Neural crest cell (in vitro differentiated cells): ENCODE measurements around the gene SIGMAR1. TPM values are rescaled to one million over a fixed set of nuclear protein-coding genes. Genes with fewer than 3 reads are reported as not detected.
"Not testable (repeated sequence)": the region's sequence is repeated elsewhere in the genome, so short reads cannot be mapped to it uniquely, and the experiment has no call there.

Experiments
- DNase-seq: peaks from one replicate; pipeline ENCODE4 v3.0.0; 2021; ENCODE audit warnings: low read depth, mixed read lengths, low spot score
- H3K27ac Mint-ChIP-seq: one replicate; pipeline ENCODE4 v1.8.0; 2021; ENCODE audit warnings: mild to moderate bottlenecking, mixed read lengths; ENCODE audit not compliant: unreplicated experiment
- H3K27me3 Mint-ChIP-seq: 2 replicates; pipeline ENCODE4 v1.8.0; 2021; ENCODE audit warnings: low read depth, mild to moderate bottlenecking, mixed read lengths
- H3K36me3 Mint-ChIP-seq: 2 replicates; pipeline ENCODE4 v1.8.0; 2021; ENCODE audit warnings: low read depth, mild to moderate bottlenecking, mixed read lengths
- H3K4me1 Mint-ChIP-seq: 2 replicates; pipeline ENCODE4 v1.8.0; 2021; ENCODE audit warnings: mixed read lengths
- H3K4me3 Mint-ChIP-seq: one replicate; pipeline ENCODE4 v1.8.0; 2021; ENCODE audit warnings: mild to moderate bottlenecking, mixed read lengths
- H3K9me3 Mint-ChIP-seq: 2 replicates; pipeline ENCODE4 v1.8.0; 2021; ENCODE audit warnings: mixed read lengths
- total RNA-seq: library from RNA; stranded (reverse); gene quantifications from 2 replicates; pipeline ENCODE4 v1.2.1, GENCODE V29; 2021
- TF ChIP-seq, protein P1 (sequence below): fragments of 200-600 bp; sonication (generic); conservative IDR thresholded peaks from 2 replicates; pipeline ENCODE4 v1.5.0; 2021; ENCODE audit warnings: antibody characterized with exemption, mild to moderate bottlenecking

SIGMAR1 gene
- total RNA-seq, 1 donor from 2014 or later = 107 TPM

DNA sequence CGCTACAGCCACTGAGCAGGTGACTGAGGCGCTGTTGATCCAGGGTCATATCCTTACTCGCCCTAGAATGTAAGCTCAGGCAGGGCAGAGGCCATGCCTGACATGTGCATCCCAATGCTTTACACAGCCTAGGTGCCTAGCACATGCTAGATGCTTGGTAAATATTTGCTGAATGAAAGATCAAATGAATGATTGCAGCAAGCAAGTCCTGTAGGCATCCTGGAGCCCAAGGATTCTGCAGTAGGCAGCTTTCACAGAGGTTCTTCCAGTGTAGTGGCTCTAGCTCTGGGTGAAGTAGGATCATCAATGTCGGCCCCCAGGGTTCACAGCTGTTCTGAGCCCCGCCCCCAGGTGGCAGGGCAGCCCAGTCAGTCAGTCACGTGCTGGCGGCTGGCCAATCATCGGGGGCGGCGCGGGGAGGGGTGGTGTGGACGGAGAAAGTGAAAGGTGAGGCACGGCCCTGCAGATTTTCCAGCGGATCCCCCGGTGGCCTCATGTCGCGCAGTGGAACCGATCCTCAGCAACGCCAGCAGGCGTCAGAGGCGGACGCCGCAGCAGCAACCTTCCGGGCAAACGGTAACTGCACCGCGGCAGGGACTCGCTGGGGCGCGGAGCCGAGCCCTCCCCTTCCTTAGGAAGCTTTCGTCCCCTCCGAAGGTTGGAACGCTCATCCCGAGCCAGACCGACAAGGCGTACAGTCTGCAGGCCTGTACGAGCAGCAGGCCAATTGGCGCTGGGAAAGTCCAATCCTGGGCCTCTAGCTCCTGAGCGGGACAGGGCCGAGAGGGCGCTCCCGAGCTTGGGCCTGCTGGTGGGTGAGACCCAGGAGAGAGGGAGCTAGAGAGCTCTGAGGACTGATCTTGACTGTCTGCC lies 8.9 kb upstream of the SIGMAR1 start, which contains the start of gene GALT:
TSS of gene GALT (plus strand) at position 465 of the 873 bp plus-strand sequence. CDS start at position 495, 30 bp downstream.
- Mint-ChIP-seq H3K27ac (peak within 1 kb of the TSS; percentile 71), H3K36me3 (peaks cover 10% of the 10 kb centered on the region)

DNA sequence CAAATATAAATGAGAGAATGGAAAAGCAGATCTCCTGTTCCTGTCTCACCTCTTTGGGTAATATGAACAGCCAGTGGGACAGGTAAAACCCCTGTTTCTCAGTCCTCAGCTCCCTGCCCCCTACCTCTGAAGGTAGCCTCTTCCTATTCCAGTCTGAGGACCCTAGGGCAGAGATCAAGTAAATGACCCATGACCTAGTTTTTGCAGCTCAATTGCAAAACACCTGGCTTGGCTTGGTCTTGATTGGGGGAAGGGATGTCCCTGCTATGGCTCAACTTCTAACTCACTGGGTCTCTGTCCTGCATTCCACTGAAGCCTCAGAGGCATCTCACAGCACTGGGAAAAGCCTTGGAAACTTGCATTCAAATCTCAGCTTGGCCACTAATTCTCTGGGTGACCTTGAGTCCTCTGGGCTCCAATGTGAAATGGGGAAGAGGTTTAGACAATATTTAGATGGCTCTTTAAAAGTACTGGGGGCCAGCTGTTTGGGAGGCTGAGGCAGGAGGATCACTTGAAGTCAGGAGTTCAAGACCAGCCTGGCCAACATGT lies 7.3 kb upstream of the SIGMAR1 start:
- TF ChIP-seq, protein P1, sequence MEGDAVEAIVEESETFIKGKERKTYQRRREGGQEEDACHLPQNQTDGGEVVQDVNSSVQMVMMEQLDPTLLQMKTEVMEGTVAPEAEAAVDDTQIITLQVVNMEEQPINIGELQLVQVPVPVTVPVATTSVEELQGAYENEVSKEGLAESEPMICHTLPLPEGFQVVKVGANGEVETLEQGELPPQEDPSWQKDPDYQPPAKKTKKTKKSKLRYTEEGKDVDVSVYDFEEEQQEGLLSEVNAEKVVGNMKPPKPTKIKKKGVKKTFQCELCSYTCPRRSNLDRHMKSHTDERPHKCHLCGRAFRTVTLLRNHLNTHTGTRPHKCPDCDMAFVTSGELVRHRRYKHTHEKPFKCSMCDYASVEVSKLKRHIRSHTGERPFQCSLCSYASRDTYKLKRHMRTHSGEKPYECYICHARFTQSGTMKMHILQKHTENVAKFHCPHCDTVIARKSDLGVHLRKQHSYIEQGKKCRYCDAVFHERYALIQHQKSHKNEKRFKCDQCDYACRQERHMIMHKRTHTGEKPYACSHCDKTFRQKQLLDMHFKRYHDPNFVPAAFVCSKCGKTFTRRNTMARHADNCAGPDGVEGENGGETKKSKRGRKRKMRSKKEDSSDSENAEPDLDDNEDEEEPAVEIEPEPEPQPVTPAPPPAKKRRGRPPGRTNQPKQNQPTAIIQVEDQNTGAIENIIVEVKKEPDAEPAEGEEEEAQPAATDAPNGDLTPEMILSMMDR = no peak
- no peak for DNase-seq
- Mint-ChIP-seq H3K27ac (no peak overlapping the region), H3K9me3 (peaks cover 2% of the 10 kb centered on the region), H3K4me3 (peak overlapping the region; percentile 59), H3K4me1 (peaks cover 34% of the 10 kb centered on the region), H3K27me3 (no peaks in the 10 kb centered on the region), H3K36me3 (peaks cover 10% of the 10 kb centered on the region)

More for the DNA sequence above, 8.9 kb upstream of the SIGMAR1 start, which contains the start of gene GALT:
- TF ChIP-seq, protein P1 = peak; percentile 53
- peak within 1 kb of the TSS; percentile 95 for H3K4me3 Mint-ChIP-seq
- peak; percentile 93 for DNase-seq
- H3K9me3 Mint-ChIP-seq = peaks cover under 1% of the 10 kb centered on the region
- peaks cover 40% of the 10 kb centered on the region for H3K4me1 Mint-ChIP-seq
- H3K27me3 Mint-ChIP-seq = no peaks in the 10 kb centered on the region

DNA sequence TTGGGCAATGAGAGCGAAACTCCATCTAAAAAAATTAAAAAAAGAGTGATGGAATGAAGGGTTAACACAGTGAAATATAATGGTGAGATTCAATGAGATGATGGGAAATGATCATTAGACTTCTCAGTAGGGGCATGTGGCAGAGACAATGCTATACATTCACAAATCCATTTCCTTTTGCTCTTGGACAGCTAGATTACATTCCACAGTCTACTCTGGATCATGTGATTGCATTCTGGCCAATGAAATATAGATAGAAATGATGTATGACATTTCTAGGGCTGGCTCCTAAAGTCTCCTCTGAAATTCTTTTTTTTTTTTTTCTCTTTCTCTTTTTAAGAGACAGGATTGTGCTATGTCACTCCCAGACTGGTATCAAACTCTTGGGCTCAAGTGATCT lies 5.1 kb upstream of the SIGMAR1 start:
- H3K9me3 Mint-ChIP-seq = peaks cover 2% of the 10 kb centered on the region
- H3K4me3 Mint-ChIP-seq = peak overlapping the region; percentile 57
- DNase-seq = no peak
- no peaks in the 10 kb centered on the region for H3K27me3 Mint-ChIP-seq
- H3K27ac Mint-ChIP-seq = no peak overlapping the region
- no peaks in the 10 kb centered on the region for H3K36me3 Mint-ChIP-seq
- TF ChIP-seq, protein P1 = no peak
- peaks cover 33% of the 10 kb centered on the region for H3K4me1 Mint-ChIP-seq

DNA sequence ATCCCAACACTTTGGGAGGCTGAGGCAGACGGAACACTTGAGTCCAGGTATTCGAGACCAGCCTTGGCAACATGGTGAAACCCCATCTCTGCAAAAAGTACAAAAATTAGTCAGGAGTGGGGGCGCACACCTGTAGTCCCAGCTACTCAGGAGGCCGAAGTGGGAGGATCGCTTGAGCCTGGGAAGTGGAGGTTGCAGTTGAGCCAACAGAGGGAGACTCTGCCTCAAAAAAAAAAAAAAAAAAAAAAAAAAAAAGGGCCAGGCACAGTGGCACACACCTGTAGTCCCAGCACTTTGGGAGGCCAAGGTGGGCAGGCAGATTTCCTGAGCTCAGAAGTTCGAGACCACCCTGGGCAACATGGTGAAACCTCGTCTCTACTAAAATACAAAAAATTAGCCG lies 1.7 kb upstream of the SIGMAR1 start:
- H3K36me3 Mint-ChIP-seq, H3K9me3 Mint-ChIP-seq, DNase-seq, H3K27ac Mint-ChIP-seq, H3K27me3 Mint-ChIP-seq: not testable (repeated sequence)
- Mint-ChIP-seq H3K4me3 (peak overlapping the region; percentile 54), H3K4me1 (peaks cover 32% of the 10 kb centered on the region)

DNA sequence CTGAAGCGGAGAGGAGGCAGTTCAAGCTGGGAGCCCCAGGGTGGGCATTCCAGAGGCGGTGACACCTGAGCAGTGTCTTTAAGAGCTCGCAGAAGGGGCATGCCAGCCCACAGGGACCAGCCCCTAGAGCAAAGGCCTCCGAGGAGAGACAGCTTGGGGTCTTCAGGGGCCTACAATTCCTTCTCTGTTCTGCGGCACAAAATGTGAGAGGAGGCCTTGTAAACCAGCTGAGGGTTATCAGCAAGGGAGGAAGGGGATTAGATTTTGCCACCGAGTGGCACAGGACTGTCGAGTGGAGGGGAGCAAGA lies 505 bp upstream of the SIGMAR1 start:
- Mint-ChIP-seq H3K4me1 (peaks cover 39% of the 10 kb centered on the region), H3K27me3 (peaks cover 2% of the 10 kb centered on the region), H3K9me3 (peaks cover 2% of the 10 kb centered on the region), H3K36me3 (peaks cover 5% of the 10 kb centered on the region), H3K27ac (peak overlapping the region; percentile 29), H3K4me3 (peak overlapping the region; percentile 89)
- no peak for DNase-seq
- TF ChIP-seq, protein P1 = no peak

DNA sequence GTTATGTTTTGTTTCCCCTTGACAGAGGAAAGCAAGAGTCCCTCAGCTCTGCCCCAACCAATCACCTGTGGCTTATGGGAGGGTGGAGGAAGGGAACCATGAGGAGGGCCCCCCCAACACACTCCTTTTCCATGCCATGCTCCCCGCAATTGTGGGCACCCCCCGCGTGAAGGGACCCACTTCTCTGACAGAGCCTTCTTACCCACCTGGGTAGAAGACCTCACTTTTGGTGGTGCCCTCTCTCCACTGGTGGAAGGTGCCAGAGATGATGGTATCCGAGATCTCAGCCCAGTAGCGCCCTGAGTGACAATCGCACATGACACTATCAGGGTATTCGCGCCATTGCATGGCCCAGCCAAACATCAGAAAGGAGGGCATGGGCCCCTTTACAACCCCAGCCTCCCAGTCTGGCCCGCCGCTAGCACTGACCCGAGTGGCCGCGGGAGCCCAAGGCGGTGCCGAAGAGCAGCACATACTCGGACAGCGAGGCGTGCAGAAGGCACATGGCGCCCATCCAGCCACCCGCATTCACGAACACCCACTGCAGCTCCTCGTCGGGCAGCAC lies 714 bp downstream of the SIGMAR1 start:
- Mint-ChIP-seq H3K4me3 (peak overlapping the region; percentile 91), H3K4me1 (peaks cover 39% of the 10 kb centered on the region), H3K9me3 (peaks cover 2% of the 10 kb centered on the region), H3K27ac (peak overlapping the region; percentile 75), H3K27me3 (peaks cover 11% of the 10 kb centered on the region), H3K36me3 (peaks cover 5% of the 10 kb centered on the region)
- TF ChIP-seq, protein P1 = no peak
- DNase-seq = no peak
